Bone marrow (tissue), 2 donors: ENCODE results near the gene EGR4.

Experiments
- DNase-seq, 2 donors: peaks; one replicate each; lab custom pipeline; 2025; lab: John Stamatoyannopoulos, UW

EGR4 gene

DNA sequence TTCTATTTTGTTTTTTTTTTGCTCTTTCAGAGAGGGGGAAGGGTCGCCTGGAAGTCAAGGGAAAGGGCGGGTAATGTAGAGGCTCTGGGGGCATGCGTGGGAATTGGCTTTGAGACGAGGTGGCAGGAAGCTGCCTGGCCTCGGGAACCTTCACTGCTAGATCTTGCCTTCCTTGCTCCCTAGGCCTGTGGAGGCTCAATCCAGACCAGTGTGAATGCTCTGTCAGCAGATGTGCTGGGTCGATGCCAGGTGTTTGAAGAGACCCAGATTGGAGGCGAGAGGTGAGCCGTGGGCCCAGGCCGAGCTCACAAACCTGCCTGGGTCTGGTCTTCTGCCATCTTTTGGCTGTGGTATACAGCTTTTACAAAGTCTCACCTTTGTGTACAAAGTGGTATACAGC lies 43.7 kb downstream of the EGR4 start:
- no peak for DNase-seq

DNA sequence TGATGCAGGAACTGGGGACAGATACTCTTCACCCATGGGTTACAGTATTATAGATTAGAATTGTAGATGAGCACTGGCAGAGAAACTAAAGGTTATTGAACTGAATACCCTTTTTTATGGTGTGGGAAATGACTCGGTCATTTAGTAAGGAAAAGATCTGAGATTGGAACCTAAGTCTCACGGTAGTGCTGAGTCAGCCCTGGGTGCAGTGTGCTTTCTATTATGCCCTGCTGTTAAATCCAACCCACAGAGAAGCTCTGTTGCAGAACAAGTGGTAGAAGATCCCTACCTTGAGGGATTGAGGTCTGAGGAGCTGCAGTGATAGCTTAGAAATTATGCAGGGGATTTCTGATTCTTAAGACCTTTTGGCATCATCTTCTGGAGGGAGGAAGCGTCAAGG lies 46.5 kb downstream of the EGR4 start:
- no peak for DNase-seq

DNA sequence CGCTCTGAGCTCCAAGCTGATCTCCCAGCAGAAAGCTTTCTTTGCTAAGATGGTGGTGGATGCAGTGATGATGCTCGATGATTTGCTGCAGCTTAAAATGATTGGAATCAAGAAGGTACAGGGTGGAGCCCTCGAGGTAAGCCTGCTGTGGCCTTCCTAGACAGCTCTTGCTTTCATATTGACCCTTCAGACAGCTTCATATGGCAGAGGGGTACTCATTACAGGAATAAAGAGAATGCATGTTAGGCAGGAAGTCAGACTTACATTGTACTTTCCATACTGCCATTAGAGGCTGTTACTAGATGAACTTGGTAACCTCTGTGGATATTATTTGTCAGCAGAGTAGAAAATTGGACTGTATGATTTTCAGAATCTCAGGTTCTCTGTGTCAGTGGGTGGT lies 48.8 kb downstream of the EGR4 start:
- no peak for DNase-seq

DNA sequence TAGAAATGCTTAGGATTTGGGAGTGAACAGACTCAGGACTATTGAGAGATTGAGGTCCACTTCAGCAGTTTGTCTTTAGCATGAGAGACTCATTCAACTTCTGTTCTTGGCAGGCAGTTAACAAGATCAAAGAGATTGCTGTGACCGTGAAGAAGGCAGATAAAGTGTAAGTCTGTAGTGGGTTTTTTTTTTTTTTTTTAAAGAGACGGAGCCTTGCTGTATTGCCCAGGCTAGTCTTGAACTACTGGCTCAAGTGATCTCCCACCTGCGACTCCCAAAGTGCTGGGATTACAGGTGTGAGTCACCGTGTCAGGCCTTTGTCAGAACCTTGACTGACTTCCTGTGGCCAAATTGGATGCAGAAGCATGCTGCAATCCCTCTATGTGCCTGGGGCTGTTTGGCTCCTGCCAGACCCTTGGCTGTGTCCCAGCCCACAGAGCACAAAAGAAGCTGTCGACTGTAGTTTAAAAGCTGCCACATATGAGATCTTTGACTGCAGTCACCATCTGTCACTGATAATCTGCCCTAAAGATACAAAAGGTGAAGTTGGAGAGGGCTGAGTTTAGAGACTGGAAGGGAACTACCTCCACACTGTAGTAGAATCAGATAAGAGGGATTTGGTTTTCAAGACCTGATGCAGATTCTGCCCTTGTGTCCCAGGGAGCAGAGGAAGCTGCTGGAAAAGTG lies 49.3 kb downstream of the EGR4 start:
- no peak for DNase-seq
